CD4-positive, alpha-beta T cell treated with Interleukin-6 at 100 ng/mL for 8 hours (primary cell): ENCODE measurements around the gene STK4.
"Not testable (repeated sequence)": the region's sequence is repeated elsewhere in the genome, so short reads cannot be mapped to it uniquely, and the experiment has no call there.

Experiments
- DNase-seq: peaks from one replicate; pipeline ENCODE4 v3.0.0-alpha.2; 2020; ENCODE audit warnings: mixed read lengths, low spot score

The STK4 gene

GRCh38 chr20:45055056-45055455, 88.7 kb downstream of the STK4 start:
- no peak for DNase-seq

- DNase-seq = no peak
These were observed 90.3 kb downstream of the STK4 start for GRCh38 chr20:45056473-45057173.

- no peak for DNase-seq
These were observed 92.0 kb downstream of the STK4 start for GRCh38 chr20:45058168-45058850.

- DNase-seq = no peak
These were observed 92.9 kb downstream of the STK4 start for GRCh38 chr20:45059022-45059728.

- DNase-seq = no peak
These were observed 94.0 kb downstream of the STK4 start for GRCh38 chr20:45060294-45060693.

GRCh38 chr20:45061244-45061643, 94.9 kb downstream of the STK4 start:
- no peak for DNase-seq

GRCh38 chr20:45063107-45063506, 96.8 kb downstream of the STK4 start:
- DNase-seq = not testable (repeated sequence)

- no peak for DNase-seq
These were observed 98.5 kb downstream of the STK4 start for GRCh38 chr20:45064812-45065211.

GRCh38 chr20:45066372-45066771, 100.1 kb downstream of the STK4 start:
- DNase-seq = no peak

GRCh38 chr20:45067087-45067486, 100.8 kb downstream of the STK4 start:
- no peak for DNase-seq

GRCh38 chr20:45067558-45067957, 101.2 kb downstream of the STK4 start:
- DNase-seq = no peak

GRCh38 chr20:45069261-45069660, 102.9 kb downstream of the STK4 start:
- DNase-seq = no peak

- DNase-seq = no peak
These were observed 104.8 kb downstream of the STK4 start for GRCh38 chr20:45070932-45071632.

GRCh38 chr20:45072066-45072465, 105.8 kb downstream of the STK4 start:
- DNase-seq = no peak

GRCh38 chr20:45073221-45073620, 106.9 kb downstream of the STK4 start:
- no peak for DNase-seq

GRCh38 chr20:45077559-45077958, 111.2 kb downstream of the STK4 start:
- no peak for DNase-seq

- no peak for DNase-seq
These were observed 114.7 kb downstream of the STK4 start for GRCh38 chr20:45080867-45081624.

- DNase-seq = no peak
These were observed 116.2 kb downstream of the STK4 start for GRCh38 chr20:45082468-45082867.

GRCh38 chr20:45083127-45083526, 116.8 kb downstream of the STK4 start:
- no peak for DNase-seq

GRCh38 chr20:45085289-45085688, 119.0 kb downstream of the STK4 start:
- no peak for DNase-seq

GRCh38 chr20:45085867-45086266, 119.6 kb downstream of the STK4 start:
- DNase-seq = no peak
